Activated T-helper 1 cell treated with Interleukin-2 at 50 U/mL for 16 hours (primary cell): Measurements from ENCODE around the gene FAAP100.
"Not testable (repeated sequence)": the region's sequence is repeated elsewhere in the genome, so short reads cannot be mapped to it uniquely, and the experiment has no call there.

Experiments
- DNase-seq: peaks from one replicate; pipeline ENCODE4 v3.0.0-alpha.2; 2020; ENCODE audit warnings: low read depth

FAAP100 gene

GRCh38 chr17:81538651-81539570, 13.2 kb downstream of the FAAP100 start:
- no peak for DNase-seq

- DNase-seq: no peak
Observed at GRCh38 chr17:81537856-81538555, 14.1 kb downstream of the FAAP100 start.

- DNase-seq: no peak
Observed at GRCh38 chr17:81537343-81537855, 14.8 kb downstream of the FAAP100 start.

- DNase-seq: no peak
Observed at GRCh38 chr17:81536299-81537290, 15.6 kb downstream of the FAAP100 start.

- no peak for DNase-seq
Observed at GRCh38 chr17:81535480-81536298, 16.5 kb downstream of the FAAP100 start.

- DNase-seq: no peak
Observed at GRCh38 chr17:81535007-81535328, 17.2 kb downstream of the FAAP100 start.

GRCh38 chr17:81534157-81535006, 17.8 kb downstream of the FAAP100 start:
- DNase-seq: no peak

GRCh38 chr17:81533339-81534141, 18.6 kb downstream of the FAAP100 start:
- DNase-seq: no peak

- no peak for DNase-seq
Observed at GRCh38 chr17:81532490-81533287, 19.5 kb downstream of the FAAP100 start.

GRCh38 chr17:81531998-81532404, 20.2 kb downstream of the FAAP100 start:
- not testable (repeated sequence) for DNase-seq

- DNase-seq: not testable (repeated sequence)
Observed at GRCh38 chr17:81531013-81531412, 21.1 kb downstream of the FAAP100 start.

GRCh38 chr17:81529437-81529803, 22.7 kb downstream of the FAAP100 start:
- no peak for DNase-seq

GRCh38 chr17:81528651-81529436, 23.3 kb downstream of the FAAP100 start:
- no peak for DNase-seq

- DNase-seq: no peak
Observed at GRCh38 chr17:81528384-81528650, 23.8 kb downstream of the FAAP100 start.

GRCh38 chr17:81527591-81528383, 24.4 kb downstream of the FAAP100 start, which contains the start of gene FSCN2:
Gene FSCN2 (plus strand): TSS chr17:81528377. CDS start chr17:81528532, 155 bp downstream.
- no peak for DNase-seq

GRCh38 chr17:81526662-81527571, 25.2 kb downstream of the FAAP100 start:
- no peak for DNase-seq
